GM18858 (cell line): ENCODE data around the gene IFI27L1.
A peak's percentile ranks its signal among the peaks of the same experiment; 100 is the strongest.

Experiments used
- ATAC-seq: cut with Tn5 transposase; IDR thresholded peaks from one replicate; pipeline ENCODE4 v1.9.1; 2021; ENCODE audit not compliant: unreplicated experiment

Gene IFI27L1

GRCh38 chr14:94129758-94130414 is 48.8 kb downstream of the IFI27L1 start:
- ATAC-seq: no peak

- peak; percentile 56 for ATAC-seq
Measured at GRCh38 chr14:94132285-94132887, 51.3 kb downstream of the IFI27L1 start.

GRCh38 chr14:94135476-94135875 is 54.4 kb downstream of the IFI27L1 start:
- no peak for ATAC-seq

- ATAC-seq: peak; percentile 51
Measured at GRCh38 chr14:94136575-94137331, 55.6 kb downstream of the IFI27L1 start.

- ATAC-seq: no peak
Measured at GRCh38 chr14:94138251-94138650, 57.1 kb downstream of the IFI27L1 start.

- ATAC-seq: no peak
Measured at GRCh38 chr14:94139006-94139405, 57.9 kb downstream of the IFI27L1 start.

GRCh38 chr14:94139421-94139820 is 58.3 kb downstream of the IFI27L1 start:
- no peak for ATAC-seq

GRCh38 chr14:94142247-94142646 is 61.1 kb downstream of the IFI27L1 start:
- no peak for ATAC-seq

GRCh38 chr14:94142836-94143235 is 61.7 kb downstream of the IFI27L1 start:
- ATAC-seq: no peak

GRCh38 chr14:94143239-94143638 is 62.1 kb downstream of the IFI27L1 start:
- no peak for ATAC-seq

GRCh38 chr14:94143711-94144110 is 62.6 kb downstream of the IFI27L1 start:
- no peak for ATAC-seq

GRCh38 chr14:94144765-94145164 is 63.7 kb downstream of the IFI27L1 start:
- ATAC-seq: no peak

GRCh38 chr14:94145902-94146527 is 64.9 kb downstream of the IFI27L1 start:
- no peak for ATAC-seq
